D721Med (cell line): Measurements from ENCODE around the gene LENG1.
"Not testable (repeated sequence)": the region's sequence is repeated elsewhere in the genome, so short reads cannot be mapped to it uniquely, and the experiment has no call there.

Experiments
- DNase-seq: peaks from one replicate; pipeline ENCODE4 v3.0.0; 2011; ENCODE audit warnings: low spot score; ENCODE audit not compliant: insufficient read length
- FAIRE-seq: peaks from 2 replicates; lab custom pipeline; 2011; peaks lifted over from hg19 to GRCh38; lab: Jason Lieb, UNC
- CTCF ChIP-seq: IDR thresholded peaks from 2 replicates; pipeline ENCODE4 v1.5.1; 2012; ENCODE audit warnings: mild to moderate bottlenecking, control low read depth; ENCODE audit not compliant: insufficient read depth; ENCODE audit errors: missing control alignments

LENG1 gene

GRCh38 chr19:54159352-54160181 lies at the start of gene LENG1:
LENG1 (minus strand) TSS chr19:54159721; CDS start chr19:54159695, 26 bp downstream.
- peak; percentile 92 for DNase-seq
- FAIRE-seq, result peak; percentile 86
- no peak for TF ChIP-seq CTCF

- DNase-seq, result no peak
- no peak for TF ChIP-seq CTCF
- FAIRE-seq, result no peak
Observed at GRCh38 chr19:54208784-54209057, 49.2 kb upstream of the LENG1 start.

- DNase-seq (no peak), FAIRE-seq (no peak)
- TF ChIP-seq CTCF, result no peak
Observed at GRCh38 chr19:54207983-54208783, 48.7 kb upstream of the LENG1 start.

- DNase-seq, result no peak
- FAIRE-seq, result no peak
- no peak for TF ChIP-seq CTCF
Observed at GRCh38 chr19:54207676-54207982, 48.1 kb upstream of the LENG1 start.

GRCh38 chr19:54207193-54207592 lies 47.7 kb upstream of the LENG1 start:
- not testable (repeated sequence) for DNase-seq, FAIRE-seq

GRCh38 chr19:54206831-54207177 lies 47.3 kb upstream of the LENG1 start:
- TF ChIP-seq CTCF, result no peak
- DNase-seq (no peak), FAIRE-seq (no peak)

- FAIRE-seq, result no peak
Observed at GRCh38 chr19:54206030-54206830, 46.7 kb upstream of the LENG1 start.

More at GRCh38 chr19:54206030-54206830, 46.7 kb upstream of the LENG1 start:
- DNase-seq, result no peak
- no peak for TF ChIP-seq CTCF
